Measurements from ENCODE around the gene CENPB. TPM values are rescaled to one million over a fixed set of nuclear protein-coding genes. Genes with fewer than 3 reads are reported as not detected.
A peak's percentile ranks its signal among the peaks of the same experiment; 100 is the strongest.

The CENPB gene
- total and polyA plus RNA-seq, 9 donors, result 40.7 to 52.7 (median 48.8) TPM

DNA sequence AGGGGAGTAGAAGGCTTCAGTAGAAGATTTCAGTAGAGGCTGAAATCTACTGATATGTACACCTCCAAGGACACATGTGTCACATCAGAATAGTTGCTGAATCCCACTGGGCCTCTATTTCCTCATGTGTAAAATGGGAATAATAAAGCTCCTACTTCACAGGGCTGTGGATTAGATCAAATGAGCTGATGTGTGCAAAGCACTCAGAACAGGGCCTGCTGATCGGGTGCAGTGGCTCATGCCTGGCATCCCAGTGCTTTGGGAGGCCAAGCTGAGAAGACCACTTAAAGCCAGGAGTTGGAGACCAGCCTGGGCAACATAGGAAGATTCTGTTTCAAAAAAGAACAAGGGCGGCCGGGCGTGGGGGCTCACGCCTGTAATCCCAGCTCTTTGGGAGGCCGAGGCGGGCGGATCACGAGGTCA lies 25.7 kb upstream of the CENPB start:
- Histone ChIP-seq H3K9me3 (replicated peaks; ENCODE audit: control insufficient read depth, low read depth, low read length) (no peaks in the 10 kb centered on the region), H3K27me3 (ENCODE audit: control insufficient read depth, insufficient read depth, low read length) (no peaks in the 10 kb centered on the region), H3K4me3 (ENCODE audit: low read length) (no peak overlapping the region), H3K36me3 (ENCODE audit: control insufficient read depth, insufficient read depth, low read length) (no peaks in the 10 kb centered on the region), H3K4me1 (ENCODE audit: control insufficient read depth, insufficient read depth, low read length) (peaks cover 52% of the 10 kb centered on the region), H3K27ac (ENCODE audit: low read length) (peak overlapping the region; percentile 93)
- DNase-seq, result no peak
- 84% methylated on average over 5 of the region's 9 CpGs for WGBS (ENCODE audit: insufficient coverage)

GRCh38 chr20:3811467-3812258 lies 25.1 kb upstream of the CENPB start:
- DNase-seq, result peak; percentile 99
- Histone ChIP-seq H3K27me3 (ENCODE audit: control insufficient read depth, insufficient read depth, low read length) (no peaks in the 10 kb centered on the region), H3K9me3 (replicated peaks; ENCODE audit: control insufficient read depth, low read depth, low read length) (no peaks in the 10 kb centered on the region), H3K36me3 (ENCODE audit: control insufficient read depth, insufficient read depth, low read length) (no peaks in the 10 kb centered on the region), H3K4me3 (ENCODE audit: low read length) (peak overlapping the region; percentile 32), H3K27ac (ENCODE audit: low read length) (peak overlapping the region; percentile 93), H3K4me1 (ENCODE audit: control insufficient read depth, insufficient read depth, low read length) (peaks cover 58% of the 10 kb centered on the region)
- 4% methylated on average over 10 of the region's 20 CpGs for WGBS (ENCODE audit: insufficient coverage)

DNA sequence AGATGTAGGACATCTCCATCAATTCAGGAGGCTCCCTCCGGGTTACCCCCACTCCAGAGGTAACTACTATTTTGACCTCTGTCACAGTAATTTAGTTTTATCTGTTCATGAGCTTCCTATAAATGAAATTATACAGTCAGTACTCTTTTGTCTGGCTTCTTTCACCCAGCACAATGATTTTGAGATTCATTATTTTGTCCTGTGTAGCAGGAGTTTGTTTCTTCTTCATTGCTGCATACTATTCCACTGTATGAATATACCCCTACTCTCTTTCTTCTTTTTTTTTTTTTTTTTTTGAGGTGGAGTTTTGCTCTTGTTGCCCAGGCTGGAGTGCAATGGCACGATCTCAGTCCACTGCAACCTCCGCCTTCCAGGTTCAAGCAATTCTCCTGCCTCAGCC lies 22.0 kb upstream of the CENPB start:
- peak overlapping the region; percentile 100 for H3K27ac ChIP-seq (ENCODE audit: low read length)
- H3K4me3 ChIP-seq (ENCODE audit: low read length), result no peak overlapping the region
- peaks cover 27% of the 10 kb centered on the region for H3K36me3 ChIP-seq (ENCODE audit: control insufficient read depth, insufficient read depth, low read length)
- WGBS (ENCODE audit: insufficient coverage), result 87% methylated on average over 2 of the region's 3 CpGs
- H3K9me3 ChIP-seq (replicated peaks; ENCODE audit: control insufficient read depth, low read depth, low read length), result no peaks in the 10 kb centered on the region
- no peaks in the 10 kb centered on the region for H3K27me3 ChIP-seq (ENCODE audit: control insufficient read depth, insufficient read depth, low read length)
- peaks cover 69% of the 10 kb centered on the region for H3K4me1 ChIP-seq (ENCODE audit: control insufficient read depth, insufficient read depth, low read length)
- no peak for DNase-seq

DNA sequence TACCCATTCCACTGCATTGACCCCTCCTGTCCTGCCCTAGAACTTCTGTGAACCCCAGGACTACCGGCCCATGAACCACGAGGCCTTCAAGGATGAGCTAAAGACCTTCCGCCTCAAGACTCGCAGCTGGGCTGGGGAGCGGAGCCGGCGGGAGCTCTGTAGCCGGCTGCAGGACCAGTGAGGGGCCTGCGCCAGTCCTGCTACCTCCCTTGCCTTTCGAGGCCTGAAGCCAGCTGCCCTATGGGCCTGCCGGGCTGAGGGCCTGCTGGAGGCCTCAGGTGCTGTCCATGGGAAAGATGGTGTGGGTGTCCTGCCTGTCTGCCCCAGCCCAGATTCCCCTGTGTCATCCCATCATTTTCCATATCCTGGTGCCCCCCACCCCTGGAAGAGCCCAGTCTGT lies 18.2 kb upstream of the CENPB start:
- Histone ChIP-seq H3K27ac (ENCODE audit: low read length) (no peak overlapping the region), H3K36me3 (ENCODE audit: control insufficient read depth, insufficient read depth, low read length) (peaks cover 65% of the 10 kb centered on the region), H3K4me1 (ENCODE audit: control insufficient read depth, insufficient read depth, low read length) (peaks cover 68% of the 10 kb centered on the region), H3K27me3 (ENCODE audit: control insufficient read depth, insufficient read depth, low read length) (no peaks in the 10 kb centered on the region), H3K9me3 (replicated peaks; ENCODE audit: control insufficient read depth, low read depth, low read length) (no peaks in the 10 kb centered on the region), H3K4me3 (ENCODE audit: low read length) (no peak overlapping the region)
- no peak for DNase-seq
- WGBS (ENCODE audit: insufficient coverage), result 89% methylated on average over 10 of the region's 11 CpGs

DNA sequence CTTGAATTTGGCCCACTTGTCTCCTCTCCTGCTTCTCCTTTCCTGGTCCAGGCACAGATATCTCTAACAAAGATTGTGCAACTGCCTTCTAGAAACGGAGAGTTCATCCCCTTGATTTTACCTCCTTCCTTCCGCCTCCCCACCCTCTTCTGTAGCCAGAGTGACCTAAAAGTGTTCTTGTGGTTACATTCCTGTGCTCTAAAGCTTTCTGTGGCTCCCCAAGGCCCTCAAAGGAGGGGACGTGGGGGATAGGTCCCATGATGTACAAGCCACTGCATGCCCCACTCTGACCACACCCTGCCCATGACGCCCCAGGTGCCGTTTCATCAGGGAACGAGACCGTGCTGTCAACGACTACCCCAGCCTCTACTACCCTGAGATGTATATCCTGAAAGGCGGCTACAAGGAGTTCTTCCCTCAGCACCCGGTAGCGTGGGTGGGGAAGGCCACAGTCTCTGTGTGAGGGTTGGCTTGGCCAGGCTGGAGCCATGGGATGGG lies 17.8 kb upstream of the CENPB start:
- no peaks in the 10 kb centered on the region for H3K27me3 ChIP-seq (ENCODE audit: control insufficient read depth, insufficient read depth, low read length)
- DNase-seq, result no peak
- peaks cover 72% of the 10 kb centered on the region for H3K4me1 ChIP-seq (ENCODE audit: control insufficient read depth, insufficient read depth, low read length)
- H3K9me3 ChIP-seq (replicated peaks; ENCODE audit: control insufficient read depth, low read depth, low read length), result no peaks in the 10 kb centered on the region
- 82% methylated on average over 4 of the region's 11 CpGs for WGBS (ENCODE audit: insufficient coverage)
- H3K36me3 ChIP-seq (ENCODE audit: control insufficient read depth, insufficient read depth, low read length), result peaks cover 65% of the 10 kb centered on the region
- H3K4me3 ChIP-seq (ENCODE audit: low read length), result no peak overlapping the region
- H3K27ac ChIP-seq (ENCODE audit: low read length), result no peak overlapping the region

DNA sequence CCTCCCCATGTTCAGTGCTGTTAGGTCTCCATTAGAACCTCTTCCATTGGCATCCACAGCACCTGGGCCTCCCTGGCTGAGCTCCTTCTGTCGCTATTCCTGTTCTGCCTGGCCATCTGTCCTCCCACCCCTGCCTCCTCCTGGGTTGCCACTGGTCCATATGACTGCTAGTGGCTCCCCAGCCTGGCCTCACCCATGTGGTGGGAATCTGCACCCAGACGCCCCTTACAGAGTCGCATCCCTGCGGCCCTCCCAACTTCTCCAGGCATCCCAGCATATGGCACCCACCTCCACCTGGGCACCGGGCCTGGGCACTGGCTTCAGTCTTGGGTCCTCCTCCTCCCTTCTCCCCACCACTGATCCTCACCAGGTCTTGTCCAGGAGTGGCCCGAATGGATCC lies 17.3 kb upstream of the CENPB start:
- Histone ChIP-seq H3K27ac (ENCODE audit: low read length) (no peak overlapping the region), H3K4me3 (ENCODE audit: low read length) (no peak overlapping the region), H3K27me3 (ENCODE audit: control insufficient read depth, insufficient read depth, low read length) (no peaks in the 10 kb centered on the region), H3K4me1 (ENCODE audit: control insufficient read depth, insufficient read depth, low read length) (peaks cover 77% of the 10 kb centered on the region), H3K9me3 (replicated peaks; ENCODE audit: control insufficient read depth, low read depth, low read length) (no peaks in the 10 kb centered on the region), H3K36me3 (ENCODE audit: control insufficient read depth, insufficient read depth, low read length) (peaks cover 68% of the 10 kb centered on the region)
- 95% methylated on average over 6 of the region's 6 CpGs for WGBS (ENCODE audit: insufficient coverage)
- no peak for DNase-seq

DNA sequence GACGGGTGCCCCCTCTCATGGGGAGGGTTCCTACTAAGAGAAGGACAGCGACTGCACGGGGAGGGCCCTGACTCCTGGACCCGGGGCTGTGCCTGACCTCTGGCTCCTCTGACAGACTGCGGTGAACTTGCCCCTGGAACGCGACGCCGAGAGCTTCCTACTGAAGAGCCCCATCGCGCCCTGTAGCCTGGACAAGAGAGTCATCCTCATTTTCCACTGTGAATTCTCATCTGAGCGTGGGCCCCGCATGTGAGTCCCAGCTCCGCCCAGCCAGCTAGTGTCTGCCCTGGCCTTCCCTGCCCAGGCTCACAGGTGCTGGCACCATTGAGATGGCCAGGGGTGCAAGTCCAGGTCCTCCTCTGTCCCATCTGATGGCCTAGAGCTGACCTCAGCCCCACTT lies 16.7 kb upstream of the CENPB start:
- peaks cover 78% of the 10 kb centered on the region for H3K4me1 ChIP-seq (ENCODE audit: control insufficient read depth, insufficient read depth, low read length)
- H3K36me3 ChIP-seq (ENCODE audit: control insufficient read depth, insufficient read depth, low read length), result peaks cover 70% of the 10 kb centered on the region
- 92% methylated on average over 13 of the region's 14 CpGs for WGBS (ENCODE audit: insufficient coverage)
- DNase-seq, result no peak
- H3K27ac ChIP-seq (ENCODE audit: low read length), result no peak overlapping the region
- no peaks in the 10 kb centered on the region for H3K27me3 ChIP-seq (ENCODE audit: control insufficient read depth, insufficient read depth, low read length)
- no peaks in the 10 kb centered on the region for H3K9me3 ChIP-seq (replicated peaks; ENCODE audit: control insufficient read depth, low read depth, low read length)
- no peak overlapping the region for H3K4me3 ChIP-seq (ENCODE audit: low read length)

DNA sequence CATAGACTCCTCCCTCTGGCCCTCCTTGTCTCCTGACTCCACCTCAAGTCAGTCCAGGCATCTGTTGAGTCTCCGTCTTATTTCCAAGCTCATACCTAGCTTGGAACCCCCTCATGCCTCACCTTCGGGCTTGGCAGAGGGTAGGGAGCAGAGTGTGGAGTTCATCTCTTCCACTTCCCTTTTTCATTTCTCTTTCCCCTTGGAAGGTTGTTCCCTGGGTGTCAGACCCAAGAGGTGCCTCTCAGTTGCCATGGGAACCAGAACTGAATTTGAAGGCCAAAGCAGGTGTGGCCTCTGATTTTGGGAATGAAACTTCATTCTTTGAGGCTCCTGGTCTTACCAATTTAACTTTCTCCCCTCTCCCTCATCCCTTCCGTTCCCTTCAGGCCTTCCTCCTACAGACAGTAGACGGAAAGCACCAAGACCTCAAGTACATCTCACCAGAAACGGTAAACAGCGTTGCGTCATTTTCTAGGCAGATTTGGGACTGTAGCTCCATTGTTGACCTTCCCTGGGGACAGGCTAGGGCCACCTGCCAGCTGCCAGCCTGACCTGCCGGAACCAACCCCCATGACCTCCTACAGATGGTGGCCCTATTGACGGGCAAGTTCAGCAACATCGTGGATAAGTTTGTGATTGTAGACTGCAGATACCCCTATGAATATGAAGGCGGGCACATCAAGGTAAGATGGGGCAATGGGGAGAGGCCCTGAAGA lies 16.1 kb upstream of the CENPB start:
- 78% methylated on average over 7 of the region's 11 CpGs for WGBS (ENCODE audit: insufficient coverage)
- no peak for DNase-seq
- Histone ChIP-seq H3K27me3 (ENCODE audit: control insufficient read depth, insufficient read depth, low read length) (no peaks in the 10 kb centered on the region), H3K4me1 (ENCODE audit: control insufficient read depth, insufficient read depth, low read length) (peaks cover 76% of the 10 kb centered on the region), H3K9me3 (replicated peaks; ENCODE audit: control insufficient read depth, low read depth, low read length) (no peaks in the 10 kb centered on the region), H3K4me3 (ENCODE audit: low read length) (no peak overlapping the region), H3K36me3 (ENCODE audit: control insufficient read depth, insufficient read depth, low read length) (peaks cover 72% of the 10 kb centered on the region), H3K27ac (ENCODE audit: low read length) (no peak overlapping the region)

- 90% methylated on average over 13 of the region's 13 CpGs for WGBS (ENCODE audit: insufficient coverage)
- Histone ChIP-seq H3K9me3 (replicated peaks; ENCODE audit: control insufficient read depth, low read depth, low read length) (no peaks in the 10 kb centered on the region), H3K4me1 (ENCODE audit: control insufficient read depth, insufficient read depth, low read length) (peaks cover 76% of the 10 kb centered on the region), H3K27ac (ENCODE audit: low read length) (no peak overlapping the region), H3K36me3 (ENCODE audit: control insufficient read depth, insufficient read depth, low read length) (peaks cover 76% of the 10 kb centered on the region), H3K27me3 (ENCODE audit: control insufficient read depth, insufficient read depth, low read length) (no peaks in the 10 kb centered on the region), H3K4me3 (ENCODE audit: low read length) (no peak overlapping the region)
- DNase-seq, result no peak
These were observed 15.3 kb upstream of the CENPB start for GRCh38 chr20:3801846-3802245.

GRCh38 chr20:3801299-3801698 lies 14.8 kb upstream of the CENPB start:
- Histone ChIP-seq H3K4me1 (ENCODE audit: control insufficient read depth, insufficient read depth, low read length) (peaks cover 74% of the 10 kb centered on the region), H3K9me3 (replicated peaks; ENCODE audit: control insufficient read depth, low read depth, low read length) (no peaks in the 10 kb centered on the region), H3K27me3 (ENCODE audit: control insufficient read depth, insufficient read depth, low read length) (no peaks in the 10 kb centered on the region), H3K4me3 (ENCODE audit: low read length) (no peak overlapping the region), H3K27ac (ENCODE audit: low read length) (no peak overlapping the region), H3K36me3 (ENCODE audit: control insufficient read depth, insufficient read depth, low read length) (peaks cover 76% of the 10 kb centered on the region)
- DNase-seq, result no peak
- 95% methylated on average over 2 of the region's 4 CpGs for WGBS (ENCODE audit: insufficient coverage)

Measured in muscle of leg (tissue), 11 donors.